Naive thymus-derived CD8-positive, alpha-beta T cell (primary cell): ENCODE data around the gene CFAP74. TPM values are rescaled to one million over a fixed set of nuclear protein-coding genes. Genes with fewer than 3 reads are reported as not detected.

Experiments used
- ATAC-seq, 2 donors: fragments of 150-1000 bp; cut with Tn5 transposase in 1 of 2; sonication (Bioruptor Pico), chemical (Tn5 transposase) in 1 of 2; 1 replicate in 1 of 2; 2 replicates in 1 of 2; pipeline ENCODE4 v1.10.0; 2021; ENCODE audit warnings: mild to moderate bottlenecking in 2 of 2, moderate library complexity in 2 of 2
- POLR2A ChIA-PET: fragments of 350-600 bp; sonication (Branson Sonifier 250); formaldehyde crosslinking; loops from one replicate; lab custom pipeline; 2021; ENCODE audit warnings: antibody characterized with exemption; lab: Charles Lee
- DNase-seq, 10 donors: peaks; one replicate each; pipeline versions ENCODE4 v3.0.0 to v3.0.0-alpha.2; 2020 to 2022
- H3K27ac Mint-ChIP-seq, 10 donors: one replicate each; pipeline ENCODE4 v1.8.0; 2020 to 2022; ENCODE audit warnings: mild to moderate bottlenecking in 10 of 10, mixed read lengths in 10 of 10, moderate library complexity in 4 of 10, inconsistent platforms in 1 of 10
- H3K27me3 Mint-ChIP-seq, 5 donors: one replicate each; pipeline ENCODE4 v1.8.0; 2021 to 2022; ENCODE audit warnings: mixed read lengths in 5 of 5
- H3K36me3 Mint-ChIP-seq, 3 donors: one replicate each; pipeline ENCODE4 v1.8.0; 2020 to 2022; ENCODE audit warnings: mixed read lengths in 3 of 3, mild to moderate bottlenecking in 2 of 3, inconsistent platforms in 1 of 3
- H3K4me1 Mint-ChIP-seq, 4 donors: one replicate each; pipeline ENCODE4 v1.8.0; 2021 to 2022; ENCODE audit warnings: mixed read lengths in 4 of 4
- H3K4me3 Mint-ChIP-seq, 10 donors: one replicate each; pipeline ENCODE4 v1.8.0; 2020 to 2022; ENCODE audit warnings: mild to moderate bottlenecking in 10 of 10, mixed read lengths in 10 of 10, moderate library complexity in 6 of 10, inconsistent platforms in 1 of 10
- H3K9me3 Mint-ChIP-seq, 9 donors: one replicate each; pipeline ENCODE4 v1.8.0; 2020 to 2022; ENCODE audit warnings: mixed read lengths in 9 of 9, mild to moderate bottlenecking in 3 of 9, inconsistent platforms in 1 of 9, moderate library complexity in 1 of 9
- polyA plus RNA-seq, 3 donors: library from polyadenylated mRNA; unstranded; fragments of 300-500 nt; fragmentation: Illumina TruSeq; gene quantifications; one replicate each; pipeline ENCODE4 v1.2.3, GENCODE V29; 2021
- total RNA-seq, 8 experiments: library from RNA in 2 of 8; stranded (reverse) in 2 of 8; gene quantifications; one replicate each; pipeline ENCODE4 v1.2.3 and lab custom pipeline; 2021 to 2026

Gene CFAP74
- total and polyA plus RNA-seq, 5 experiments from 2014 or later: not detected

DNA sequence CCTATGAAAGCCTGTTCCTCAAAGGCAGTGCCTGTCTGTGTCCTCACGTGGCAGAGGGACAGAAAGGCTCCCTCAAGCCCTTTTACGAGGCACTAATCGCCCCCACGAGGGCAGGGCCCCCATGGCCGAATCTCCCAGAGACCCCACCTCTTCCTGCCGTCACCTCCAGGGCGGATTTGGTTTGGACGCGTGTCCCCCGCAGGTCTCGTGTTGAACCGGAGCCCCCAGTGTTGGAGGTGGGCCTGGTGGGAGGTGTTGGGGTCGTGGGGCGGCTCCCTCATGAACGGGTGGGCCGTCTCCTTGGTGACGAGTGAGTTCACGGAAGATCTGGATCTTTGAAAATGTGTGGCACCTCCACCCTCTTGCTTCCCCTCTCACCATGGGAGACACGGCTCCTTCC lies 27.6 kb downstream of the CFAP74 start:
- ATAC-seq (no peak), DNase-seq (no peak)
- H3K36me3 Mint-ChIP-seq: no peaks in the 10 kb centered on the region
- no peaks in the 10 kb centered on the region for H3K9me3 Mint-ChIP-seq
- no peak overlapping the region for H3K27ac Mint-ChIP-seq
- POLR2A ChIA-PET: no interaction called here
- H3K4me1 Mint-ChIP-seq: peaks cover 0 to 6% (median 0%) of the 10 kb centered on the region in 4 donors
- peaks cover 2 to 29% (median 6%) of the 10 kb centered on the region in 5 donors for H3K27me3 Mint-ChIP-seq
- no peak overlapping the region for H3K4me3 Mint-ChIP-seq

DNA sequence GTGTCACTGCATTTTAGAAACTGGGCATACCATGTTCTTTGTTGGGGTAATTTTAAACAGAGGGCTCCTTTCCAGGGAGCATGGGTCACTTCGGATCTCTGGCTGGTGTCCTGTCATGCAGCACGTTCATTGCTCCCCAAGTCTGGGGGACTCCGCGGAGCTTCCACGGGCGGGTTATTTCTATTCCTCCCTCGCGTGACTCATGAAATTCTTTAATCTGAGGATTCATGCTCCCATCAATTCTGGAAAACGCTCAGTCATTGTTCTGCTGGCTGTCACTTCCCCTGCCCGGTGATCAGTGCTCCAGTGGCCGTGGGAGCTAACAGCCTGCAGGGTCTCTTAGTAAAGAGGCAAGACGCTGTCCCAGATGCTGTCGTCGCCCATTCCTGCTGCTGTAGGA lies 28.1 kb downstream of the CFAP74 start:
- peaks cover 2 to 29% (median 6%) of the 10 kb centered on the region in 5 donors for H3K27me3 Mint-ChIP-seq
- H3K27ac Mint-ChIP-seq: peak overlapping the region in 1 of 10 donors; percentile 15
- ATAC-seq (no peak), DNase-seq (no peak)
- H3K9me3 Mint-ChIP-seq: no peaks in the 10 kb centered on the region
- peaks cover 0 to 6% (median 0%) of the 10 kb centered on the region in 4 donors for H3K4me1 Mint-ChIP-seq
- no peak overlapping the region for H3K4me3 Mint-ChIP-seq
- POLR2A ChIA-PET: no interaction called here
- no peaks in the 10 kb centered on the region for H3K36me3 Mint-ChIP-seq

DNA sequence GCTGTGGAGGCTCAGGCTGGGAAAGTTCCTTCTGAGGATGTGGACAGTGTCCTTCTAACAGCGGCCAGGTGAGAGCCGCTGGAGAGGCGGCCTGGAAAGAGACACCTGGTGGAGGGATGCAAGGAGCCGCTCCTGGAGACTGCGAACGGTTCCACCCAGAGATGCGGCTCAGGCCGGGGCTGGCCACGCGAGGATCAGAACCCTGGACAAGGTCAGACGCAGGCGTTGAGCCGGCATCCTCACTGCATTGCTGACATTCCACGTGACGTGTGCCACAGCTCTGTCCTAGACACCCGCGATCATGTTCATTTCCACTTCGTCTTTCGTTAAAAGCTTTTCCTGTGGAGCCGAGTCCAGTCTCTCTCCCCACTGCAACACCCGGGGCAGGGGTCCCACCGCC lies 28.8 kb downstream of the CFAP74 start:
- Mint-ChIP-seq H3K36me3 (no peaks in the 10 kb centered on the region), H3K9me3 (no peaks in the 10 kb centered on the region), H3K27me3 (peaks cover 2 to 29% (median 6%) of the 10 kb centered on the region in 5 donors), H3K27ac (no peak overlapping the region), H3K4me3 (no peak overlapping the region), H3K4me1 (peaks cover 0 to 6% (median 0%) of the 10 kb centered on the region in 4 donors)
- ATAC-seq (no peak), DNase-seq (peak in 1 of 10 donors; percentile 30)
- POLR2A ChIA-PET: no interaction called here

DNA sequence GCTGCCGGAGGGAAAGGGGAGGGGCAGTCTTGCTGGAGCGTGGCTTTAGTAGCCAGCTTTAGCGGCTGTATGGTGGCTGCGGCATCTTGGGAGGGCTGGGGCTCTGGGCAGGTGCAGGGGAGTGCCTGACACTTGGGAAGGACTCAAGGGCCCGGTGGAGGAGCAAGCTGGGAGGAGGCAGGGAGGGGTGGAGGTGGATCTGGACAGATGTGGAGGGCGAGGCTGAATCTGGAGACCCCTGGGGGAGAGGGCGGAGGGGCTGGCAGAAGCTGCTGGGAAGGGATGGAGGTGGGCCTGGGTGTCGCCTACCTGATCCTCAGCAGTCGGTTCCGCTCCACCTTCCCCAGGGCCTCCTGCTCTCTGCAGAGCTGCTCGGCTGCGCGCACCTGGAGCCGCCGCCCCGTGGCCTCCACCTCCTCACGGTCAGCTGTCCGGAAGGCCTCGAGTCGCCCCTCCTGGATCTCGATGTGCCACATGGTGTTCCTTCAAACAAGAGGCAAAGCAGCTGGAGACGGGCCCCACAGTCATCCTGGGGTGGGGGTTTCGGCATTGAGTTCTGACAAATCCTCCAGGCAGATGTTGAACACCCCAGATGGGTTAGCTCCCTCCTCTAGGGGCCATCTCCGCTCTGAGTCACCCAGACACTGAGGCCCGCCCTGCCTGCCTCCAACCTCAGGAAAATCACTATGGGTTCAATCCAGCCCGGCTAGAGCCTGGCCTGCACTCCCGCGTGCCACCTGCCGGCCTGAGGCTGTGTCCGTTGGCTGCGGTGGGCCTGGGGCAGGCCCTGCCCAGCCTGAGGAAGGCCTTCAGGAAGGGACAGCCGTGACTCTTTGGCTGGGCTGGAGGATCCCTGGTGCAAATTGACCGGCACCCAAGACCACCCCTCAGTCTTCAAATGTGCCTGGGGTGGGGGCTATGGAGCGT lies 29.6 kb downstream of the CFAP74 start:
- no peak for ATAC-seq
- peak in 1 of 10 donors; percentile 48 for DNase-seq
- Mint-ChIP-seq H3K36me3 (no peaks in the 10 kb centered on the region), H3K4me3 (no peak overlapping the region), H3K4me1 (peaks cover 0 to 2% (median 0%) of the 10 kb centered on the region in 4 donors), H3K27ac (peak overlapping the region in 1 of 10 donors; percentile 40), H3K9me3 (no peaks in the 10 kb centered on the region), H3K27me3 (peaks cover 2 to 29% (median 6%) of the 10 kb centered on the region in 5 donors)
- POLR2A ChIA-PET: no interaction called here

DNA sequence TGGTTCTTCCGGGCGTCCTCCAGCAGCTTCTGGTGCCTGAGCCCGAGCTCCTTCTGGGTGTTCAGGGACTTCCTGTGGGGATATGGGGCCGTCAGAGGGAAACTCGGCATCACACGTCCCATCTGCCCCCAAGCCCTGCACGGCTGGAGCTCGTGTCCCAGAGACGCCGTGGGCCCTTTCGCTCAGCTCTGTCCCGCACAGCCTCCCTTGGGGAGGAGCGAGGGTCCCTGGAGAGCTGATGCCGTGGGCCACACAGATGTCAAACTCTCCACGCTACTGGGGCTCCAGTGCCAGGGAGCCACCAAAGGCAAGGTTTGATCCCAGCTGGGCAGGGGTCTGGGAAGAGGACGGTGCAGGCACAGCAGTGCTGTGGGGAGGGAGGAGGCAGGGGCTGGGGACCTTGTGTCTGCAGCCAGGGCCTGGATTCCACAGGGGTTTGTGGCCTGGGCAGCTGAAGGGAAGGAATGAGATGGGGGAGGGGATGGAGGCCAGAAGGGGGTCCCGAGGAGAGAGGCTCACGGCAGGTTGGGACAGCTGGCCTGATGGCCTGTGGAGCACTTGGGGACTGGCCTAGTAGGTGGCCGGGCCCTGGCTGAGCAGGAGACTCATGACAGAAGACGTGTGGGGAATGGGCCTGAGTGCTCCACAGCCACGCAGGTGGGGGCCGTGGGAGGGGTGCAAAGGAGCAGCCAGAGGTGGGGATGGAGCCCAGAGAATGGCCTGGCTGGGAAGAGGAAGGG lies 30.4 kb downstream of the CFAP74 start:
- Mint-ChIP-seq H3K27ac (peak overlapping the region in 1 of 10 donors; percentile 27), H3K4me3 (no peak overlapping the region), H3K4me1 (no peaks in the 10 kb centered on the region), H3K9me3 (no peaks in the 10 kb centered on the region), H3K27me3 (peaks cover 2 to 29% (median 6%) of the 10 kb centered on the region in 5 donors), H3K36me3 (no peaks in the 10 kb centered on the region)
- DNase-seq (peak in 1 of 10 donors; percentile 54), ATAC-seq (no peak)
- POLR2A ChIA-PET: no interaction called here

DNA sequence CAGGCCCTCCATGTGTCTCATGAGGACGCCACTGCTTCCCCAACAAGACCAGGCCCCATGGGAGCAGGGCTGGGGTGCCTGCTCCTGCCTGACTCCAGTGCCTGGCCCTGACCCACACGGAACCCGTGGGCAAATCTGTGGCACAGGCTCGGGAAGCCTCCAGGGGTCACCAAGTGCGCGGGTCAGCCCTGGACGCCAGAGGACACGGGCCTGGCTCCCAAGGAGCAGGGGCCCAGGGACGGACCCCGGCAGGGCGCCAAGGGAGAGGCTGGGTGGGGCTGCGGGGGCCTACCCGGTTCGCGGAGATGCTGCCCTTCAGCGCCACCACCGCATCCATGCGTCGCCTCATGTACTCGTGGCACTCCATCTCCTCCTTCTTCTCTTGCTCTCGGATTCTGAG lies 31.9 kb downstream of the CFAP74 start:
- Mint-ChIP-seq H3K9me3 (no peaks in the 10 kb centered on the region), H3K36me3 (no peaks in the 10 kb centered on the region), H3K4me3 (no peak overlapping the region), H3K27me3 (peaks cover 2 to 31% (median 6%) of the 10 kb centered on the region in 5 donors), H3K27ac (peak overlapping the region in 1 of 10 donors; percentile 63), H3K4me1 (no peaks in the 10 kb centered on the region)
- ATAC-seq (no peak), DNase-seq (no peak)
- POLR2A ChIA-PET: no interaction called here

DNA sequence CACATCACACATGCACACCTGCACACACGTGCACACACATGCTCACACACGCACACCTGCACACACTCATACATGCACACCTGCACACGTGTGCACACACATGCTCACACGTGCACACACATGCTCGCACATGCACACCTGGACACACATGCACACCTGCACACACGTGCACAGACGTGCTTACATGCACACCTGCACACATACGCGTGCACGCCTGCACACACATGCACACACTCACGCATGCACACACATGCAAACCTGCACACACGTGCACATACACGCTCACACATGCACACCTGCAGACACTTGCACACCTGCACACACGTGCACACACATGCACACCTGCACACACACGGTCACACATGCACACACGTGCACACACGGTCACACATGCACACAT lies 32.6 kb downstream of the CFAP74 start:
- no peaks in the 10 kb centered on the region for H3K9me3 Mint-ChIP-seq
- POLR2A ChIA-PET: no interaction called here

DNA sequence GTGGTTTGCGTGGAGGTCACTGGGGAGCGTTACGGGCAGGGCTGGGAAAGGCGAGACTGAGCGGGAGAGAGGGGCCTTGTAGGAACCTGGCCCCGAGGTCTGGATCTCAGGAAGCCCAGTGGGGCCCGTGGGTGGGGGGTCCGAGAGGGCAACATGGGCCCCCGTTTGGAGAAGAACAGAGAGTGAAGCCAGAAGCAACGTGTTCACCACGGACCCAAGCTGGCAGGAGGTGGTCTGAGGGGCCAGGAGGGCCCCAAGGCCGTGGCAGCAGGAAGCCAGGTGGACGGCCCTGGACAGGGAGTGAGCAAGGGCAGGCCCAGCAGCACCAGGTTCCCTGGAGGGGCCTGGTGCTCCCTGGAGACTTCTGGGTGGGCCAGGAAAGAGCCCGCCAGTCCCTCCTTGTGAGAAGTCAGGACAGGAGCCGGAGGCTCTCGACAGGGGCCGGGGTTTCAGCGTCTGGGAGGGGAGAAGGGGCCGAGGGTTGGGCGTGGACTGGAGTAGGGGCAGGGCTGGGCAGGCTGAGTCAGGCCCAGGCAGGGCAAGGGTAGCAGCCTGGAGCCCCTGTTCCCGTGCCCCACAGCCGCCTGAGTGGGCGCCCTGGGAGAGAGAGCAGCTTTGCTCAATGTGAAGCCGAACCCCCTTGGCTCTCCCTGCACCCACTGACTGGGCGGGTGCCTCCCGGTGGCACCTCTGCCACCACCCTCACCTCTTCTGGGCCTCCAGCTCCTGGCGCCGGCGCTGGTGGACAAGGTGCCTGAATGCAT lies 33.5 kb downstream of the CFAP74 start:
- ATAC-seq (no peak), DNase-seq (peak in 1 of 10 donors; percentile 57)
- H3K4me1 Mint-ChIP-seq: no peaks in the 10 kb centered on the region
- H3K9me3 Mint-ChIP-seq: no peaks in the 10 kb centered on the region
- H3K27ac Mint-ChIP-seq: no peak overlapping the region
- no peaks in the 10 kb centered on the region for H3K36me3 Mint-ChIP-seq
- POLR2A ChIA-PET: no interaction called here
- peaks cover 1 to 26% (median 3%) of the 10 kb centered on the region in 5 donors for H3K27me3 Mint-ChIP-seq
- H3K4me3 Mint-ChIP-seq: no peak overlapping the region

More for the DNA sequence above, 32.6 kb downstream of the CFAP74 start:
- peak overlapping the region in 1 of 10 donors; percentile 78 for H3K27ac Mint-ChIP-seq
- DNase-seq: no peak
- H3K4me3 Mint-ChIP-seq: no peak overlapping the region
- H3K4me1 Mint-ChIP-seq: no peaks in the 10 kb centered on the region
- H3K27me3 Mint-ChIP-seq: peaks cover 2 to 29% (median 6%) of the 10 kb centered on the region in 5 donors
- no peak for ATAC-seq
- H3K36me3 Mint-ChIP-seq: no peaks in the 10 kb centered on the region

DNA sequence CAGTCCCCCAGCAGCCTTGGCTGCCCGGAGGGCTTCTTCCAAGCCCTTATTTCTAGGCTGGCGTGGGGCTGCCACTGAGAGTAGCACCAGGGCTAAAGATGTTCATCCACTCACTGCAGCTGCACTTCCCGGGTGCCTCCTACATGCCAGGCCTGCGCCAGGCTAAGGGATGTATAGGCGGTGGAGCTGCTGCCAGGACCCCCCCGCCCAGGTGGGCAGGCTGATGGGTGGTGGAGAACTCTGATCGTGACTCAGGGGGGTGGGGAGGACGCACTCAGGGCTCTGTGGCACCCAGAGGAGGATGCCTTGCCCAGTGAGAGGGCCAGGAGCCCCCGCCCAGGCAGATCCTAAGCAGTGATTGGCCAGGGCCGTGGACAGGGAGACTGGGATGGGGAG lies 34.1 kb downstream of the CFAP74 start:
- Mint-ChIP-seq H3K36me3 (no peaks in the 10 kb centered on the region), H3K27ac (no peak overlapping the region), H3K4me3 (no peak overlapping the region), H3K27me3 (peaks cover 0 to 23% (median 2%) of the 10 kb centered on the region in 5 donors), H3K9me3 (no peaks in the 10 kb centered on the region), H3K4me1 (no peaks in the 10 kb centered on the region)
- ATAC-seq (no peak), DNase-seq (peak in 1 of 10 donors; percentile 27)
- POLR2A ChIA-PET: no interaction called here

DNA sequence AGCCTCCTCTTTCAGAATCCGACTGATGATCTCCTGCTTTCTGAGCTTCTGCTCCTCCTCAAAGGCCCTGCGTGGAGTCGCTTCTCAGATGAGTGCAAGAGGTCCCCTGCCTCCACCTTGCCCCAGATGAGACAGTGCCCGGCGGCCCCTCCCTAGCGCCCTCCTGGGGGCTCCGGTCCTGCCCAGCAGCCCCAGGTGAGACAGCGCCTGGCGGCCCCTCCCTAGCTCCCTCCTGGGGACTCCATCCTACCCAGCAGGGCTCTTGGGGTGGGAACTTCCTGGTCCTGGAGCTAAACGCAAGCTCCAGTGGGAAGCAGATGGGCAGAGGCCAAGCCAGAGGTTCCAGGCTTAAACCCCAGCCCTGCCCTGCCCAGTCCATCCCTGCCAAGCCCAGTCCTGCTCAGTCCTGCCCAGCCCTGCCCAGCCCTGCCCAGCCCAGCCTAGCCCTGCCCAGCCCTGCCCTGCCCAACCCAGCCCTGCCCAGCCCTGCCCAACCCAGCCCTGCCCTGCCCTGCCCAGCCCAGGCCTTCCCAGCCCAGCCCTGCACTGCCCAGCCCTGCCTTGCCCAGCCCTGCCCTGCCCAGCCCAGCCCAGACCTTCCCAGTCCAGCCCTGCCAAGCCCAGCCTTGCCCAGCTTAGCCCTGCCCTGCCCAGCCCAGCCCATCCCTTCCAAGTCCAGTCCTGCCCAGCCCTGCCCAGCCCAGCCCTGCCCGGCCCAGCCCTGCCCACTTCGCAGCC lies 34.6 kb downstream of the CFAP74 start:
- Mint-ChIP-seq H3K36me3 (no peaks in the 10 kb centered on the region), H3K4me1 (no peaks in the 10 kb centered on the region), H3K27me3 (peaks cover 0 to 27% (median 2%) of the 10 kb centered on the region in 5 donors), H3K9me3 (no peaks in the 10 kb centered on the region), H3K4me3 (no peak overlapping the region), H3K27ac (peak overlapping the region in 1 of 10 donors; percentile 79)
- no peak for ATAC-seq
- DNase-seq: peak in 1 of 10 donors; percentile 34
- POLR2A ChIA-PET: no interaction called here

DNA sequence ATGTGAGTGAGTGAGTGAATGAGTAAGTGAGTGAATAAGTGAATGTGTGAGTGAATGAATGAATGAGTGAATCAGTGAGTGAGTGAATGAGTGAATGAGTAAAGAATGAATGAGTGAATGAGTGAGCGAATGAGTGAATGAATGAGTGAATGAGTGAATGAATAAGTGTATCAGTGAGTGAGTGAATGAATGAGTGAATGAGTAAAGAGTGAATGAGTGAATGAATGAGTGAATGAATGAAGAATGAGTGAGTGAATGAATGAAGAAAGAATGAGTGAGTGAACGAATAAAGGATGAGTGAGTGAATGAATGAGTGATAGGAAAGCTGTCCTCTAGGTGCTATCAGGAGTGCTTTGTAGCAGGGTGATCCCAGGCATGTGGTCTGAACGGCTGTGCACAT lies 35.7 kb downstream of the CFAP74 start:
- DNase-seq (no peak), ATAC-seq (no peak)
- H3K27me3 Mint-ChIP-seq: peaks cover 2 to 25% (median 4%) of the 10 kb centered on the region in 5 donors
- no peaks in the 10 kb centered on the region for H3K9me3 Mint-ChIP-seq
- H3K36me3 Mint-ChIP-seq: no peaks in the 10 kb centered on the region
- no peak overlapping the region for H3K4me3 Mint-ChIP-seq
- POLR2A ChIA-PET: no interaction called here
- H3K4me1 Mint-ChIP-seq: no peaks in the 10 kb centered on the region
- peak overlapping the region in 2 of 10 donors; percentile 37 to 69 for H3K27ac Mint-ChIP-seq

DNA sequence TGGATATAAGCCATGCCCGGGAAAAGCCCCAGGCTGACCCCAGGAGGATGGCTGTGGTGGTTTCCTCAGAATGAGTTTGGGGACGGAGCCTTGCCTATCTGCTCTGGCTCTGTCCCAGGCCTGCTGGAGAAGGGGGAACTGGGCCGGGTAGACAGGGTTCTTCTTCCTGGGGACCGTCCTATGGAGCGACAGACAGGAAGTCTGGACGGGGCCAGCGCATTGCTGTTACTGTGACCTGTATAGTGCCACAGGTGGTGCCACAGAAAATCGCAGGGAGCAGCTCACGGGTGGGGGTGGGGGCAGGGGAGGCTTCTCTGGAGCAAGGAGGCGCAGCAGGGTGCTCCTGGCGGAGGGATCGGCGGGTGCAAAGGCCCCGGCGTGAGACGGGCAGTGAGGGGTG lies 36.4 kb downstream of the CFAP74 start:
- Mint-ChIP-seq H3K27me3 (peaks cover 2 to 27% (median 4%) of the 10 kb centered on the region in 5 donors), H3K36me3 (no peaks in the 10 kb centered on the region), H3K27ac (no peak overlapping the region), H3K4me3 (no peak overlapping the region), H3K9me3 (no peaks in the 10 kb centered on the region), H3K4me1 (no peaks in the 10 kb centered on the region)
- POLR2A ChIA-PET: interaction anchor here (0.7 kb wide), 1 partner anchor 10 kb away, joined by 5 read pairs; no protein-coding TSS in a partner anchor
- DNase-seq: no peak
- no peak for ATAC-seq
